ENCODE measurements around the gene CNTNAP1. TPM values are rescaled to one million over a fixed set of nuclear protein-coding genes. Genes with fewer than 3 reads are reported as not detected.

CNTNAP1 gene
- total and polyA plus RNA-seq, 9 of the 15 experiments (the other 6 are each of a cell fraction or from before 2014, with no cell fraction given): 0.10 to 1.8 (median 0.62) TPM

- TF ChIP-seq TAF15 (IDR thresholded peaks at IDR 0.05; ENCODE audit: low read depth, low read length) (no peak), BRD9 (IDR thresholded peaks at IDR 0.05; ENCODE audit: low read depth, partially characterized antibody) (no peak), ZNF668 (CRISPR knock-in tag; IDR thresholded peaks at IDR 0.05) (no peak), MAFG (tag; conservative IDR thresholded peaks at IDR 0.05) (peak; percentile 76), MLLT1 (IDR thresholded peaks at IDR 0.05) (peak in 1 of 2 experiments; percentile 56; a peak in 1 of 4 replicates), ZC3H8 (IDR thresholded peaks at IDR 0.05) (no peak), STAT5A (IDR thresholded peaks at IDR 0.05; ENCODE audit: borderline replicate concordance, low read length) (no peak), NELFE (IDR thresholded peaks at IDR 0.05; ENCODE audit: insufficient read depth, insufficient read length) (no peak), SRSF7 (optimal IDR thresholded peaks at IDR 0.05; ENCODE audit: low read depth, low read length) (no peak), MECOM (CRISPR knock-in tag; IDR thresholded peaks at IDR 0.05) (no peak), FIP1L1 (IDR thresholded peaks at IDR 0.05; ENCODE audit: low read depth, low read length, poor library complexity, severe bottlenecking) (peak; percentile 55), HNRNPK (IDR thresholded peaks at IDR 0.05; ENCODE audit: low read depth, low read length, poor library complexity, severe bottlenecking) (no peak), SMAD2 (IDR thresholded peaks at IDR 0.05; ENCODE audit: low read depth, low read length) (no peak), ZNF318 (IDR thresholded peaks at IDR 0.05; ENCODE audit: borderline replicate concordance in 1 of 2, low read depth in 1 of 2) (peak in 1 of 2 experiments; percentile 34; a peak in 1 of 4 replicates), SRSF3 (IDR thresholded peaks at IDR 0.05; ENCODE audit: insufficient read depth, low read length) (no peak), NR2C1 (IDR thresholded peaks at IDR 0.05) (no peak), NR2C1 (tag; IDR thresholded peaks at IDR 0.05) (no peak), MAFK (IDR thresholded peaks at IDR 0.05; ENCODE audit: low read length) (peak; percentile 94)
Observed at GRCh38 chr17:42677921-42678781, 4.2 kb upstream of the CNTNAP1 start (continued).

Data from K562 (cell line).